T-helper 9 cell (primary cell): ENCODE measurements around the gene RIIAD1.
A peak's percentile ranks its signal among the peaks of the same experiment; 100 is the strongest.
"Not testable (repeated sequence)": the region's sequence is repeated elsewhere in the genome, so short reads cannot be mapped to it uniquely, and the experiment has no call there.

Source experiments
- DNase-seq: peaks from one replicate; pipeline ENCODE4 v3.0.0-alpha.2; 2020
- total RNA-seq, 2 donors: gene quantifications; one replicate each; lab custom pipeline; 2026; lab: John Stamatoyannopoulos, UW

RIIAD1 gene
- 0 to 0.07 reads per million in 2 donors for total RNA-seq

DNA sequence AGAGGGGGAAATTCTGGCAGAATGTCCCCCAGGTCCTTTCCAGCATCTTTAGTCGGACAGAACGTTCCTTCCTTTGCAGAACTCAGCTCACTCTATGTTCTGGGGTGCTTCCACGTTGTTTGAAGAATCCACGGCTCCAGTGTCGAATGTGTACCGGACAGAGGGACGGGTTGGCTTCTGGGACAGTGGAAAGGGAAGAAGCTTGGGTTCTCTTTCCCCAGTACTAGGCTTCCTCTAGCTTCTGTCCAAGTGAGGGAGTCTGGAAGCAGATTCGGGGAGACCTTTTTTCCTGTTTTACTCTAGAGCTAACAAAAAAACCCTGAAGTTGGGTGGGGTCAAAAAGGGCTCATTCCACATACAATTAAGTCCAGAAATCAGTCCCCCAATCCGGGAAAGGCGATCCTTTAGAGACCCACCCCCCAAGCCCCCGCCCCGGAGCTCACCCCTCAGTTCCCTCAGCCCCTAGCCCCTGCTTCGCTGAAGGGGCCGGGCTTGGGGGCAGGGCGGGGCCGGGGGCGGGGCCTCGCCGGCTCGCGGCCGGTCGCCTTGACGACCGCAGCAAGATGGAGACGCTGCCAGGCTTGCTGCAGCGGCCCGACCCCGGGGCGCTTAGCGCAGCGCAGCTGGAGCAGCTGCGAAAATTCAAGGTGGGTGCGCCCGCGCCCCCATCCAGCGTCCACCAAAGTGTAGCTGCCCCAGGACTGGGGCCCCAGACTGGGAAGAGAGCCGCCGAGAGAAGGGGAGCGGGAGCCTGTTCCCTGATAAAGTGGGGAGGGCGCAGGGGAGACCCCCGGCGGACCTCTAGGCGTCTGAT is at the start of gene RIIAD1:
TSS of gene RIIAD1 (plus strand) at position 549 of the 814 bp plus-strand sequence. CDS start at position 564, 15 bp downstream.
- DNase-seq = peak; percentile 15

GRCh38 chr1:151673407-151673806 is 47.9 kb upstream of the RIIAD1 start:
- no peak for DNase-seq

- no peak for DNase-seq
Measured at GRCh38 chr1:151680391-151680790, 40.9 kb upstream of the RIIAD1 start.

DNA sequence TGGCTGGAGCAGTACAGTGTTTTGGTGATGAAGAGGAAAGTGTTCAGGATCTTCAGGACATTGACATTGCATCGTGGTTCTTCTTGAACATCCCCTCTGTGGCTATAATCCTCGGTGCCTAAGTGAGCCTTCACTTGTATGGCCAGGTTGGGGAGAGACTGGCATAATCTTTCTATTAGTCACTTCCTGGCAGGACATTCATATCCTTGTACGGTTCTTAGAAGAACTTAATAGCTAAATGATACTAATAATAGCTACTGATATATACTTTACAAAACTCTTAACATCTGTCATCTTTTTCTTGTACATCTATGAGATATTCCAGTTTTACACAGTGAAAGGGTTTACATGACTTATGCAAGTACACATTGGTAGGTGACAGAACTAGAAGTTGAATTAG is 40.5 kb upstream of the RIIAD1 start:
- no peak for DNase-seq

DNA sequence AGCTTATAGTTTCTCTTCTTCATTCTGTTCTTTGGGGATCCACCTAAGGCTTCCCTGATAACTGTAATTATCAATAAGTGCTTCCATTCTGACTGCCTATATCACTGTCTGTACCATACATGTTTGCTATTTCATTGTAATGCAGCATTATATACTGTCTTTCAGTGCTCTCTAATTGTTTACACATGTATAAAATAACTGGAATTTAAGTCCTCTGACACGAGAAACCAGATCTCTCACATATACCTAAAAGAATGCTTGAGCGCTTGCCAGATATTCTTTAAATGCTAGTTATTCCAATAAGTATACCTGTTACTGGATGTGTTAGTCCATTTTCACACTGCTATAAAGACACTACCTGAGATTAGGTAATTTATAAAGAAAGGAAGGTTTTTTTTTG is 39.4 kb upstream of the RIIAD1 start:
- no peak for DNase-seq

GRCh38 chr1:151682901-151683300 is 38.4 kb upstream of the RIIAD1 start:
- DNase-seq = not testable (repeated sequence)

GRCh38 chr1:151684128-151684527 is 37.2 kb upstream of the RIIAD1 start:
- DNase-seq = no peak

- no peak for DNase-seq
Measured at GRCh38 chr1:151686561-151686960, 34.8 kb upstream of the RIIAD1 start.

DNA sequence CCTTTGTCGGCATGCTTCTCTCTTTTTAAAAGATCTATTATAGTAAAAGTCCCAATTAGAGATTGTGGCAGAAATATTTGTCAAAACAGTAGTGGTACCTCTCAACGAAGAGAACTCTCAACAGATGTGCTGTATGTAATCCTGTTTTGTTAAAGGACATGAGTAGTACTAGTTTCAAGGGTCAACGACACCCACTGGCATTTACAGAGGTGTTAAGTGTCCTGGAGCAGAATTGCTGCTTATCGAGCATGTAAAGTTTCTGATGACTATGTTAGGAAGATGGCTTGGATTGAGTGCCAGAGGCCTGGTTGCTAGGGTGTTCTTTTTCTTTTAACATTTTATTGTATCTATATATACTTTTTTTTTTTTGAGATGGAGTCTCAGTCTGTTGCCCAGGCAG is 31.8 kb upstream of the RIIAD1 start:
- DNase-seq = no peak

DNA sequence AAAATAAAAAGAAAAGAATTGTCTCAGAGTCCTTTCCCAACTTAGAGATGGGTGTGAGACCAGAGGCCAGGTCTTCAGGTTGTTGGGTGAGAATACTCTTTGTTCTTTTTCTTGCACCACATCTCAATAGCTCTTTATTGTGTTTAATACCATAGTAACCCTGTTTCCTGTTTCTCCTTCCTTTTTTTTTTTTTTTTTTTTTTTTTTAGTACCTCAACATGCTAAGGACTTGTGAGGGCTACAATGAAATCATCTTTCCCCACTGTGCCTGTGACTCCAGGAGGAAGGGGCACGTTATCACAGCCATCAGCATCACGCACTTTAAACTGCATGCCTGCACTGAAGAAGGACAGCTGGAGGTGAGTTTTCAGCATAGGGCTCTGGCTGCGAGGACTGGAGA is 29.1 kb upstream of the RIIAD1 start:
- no peak for DNase-seq

DNA sequence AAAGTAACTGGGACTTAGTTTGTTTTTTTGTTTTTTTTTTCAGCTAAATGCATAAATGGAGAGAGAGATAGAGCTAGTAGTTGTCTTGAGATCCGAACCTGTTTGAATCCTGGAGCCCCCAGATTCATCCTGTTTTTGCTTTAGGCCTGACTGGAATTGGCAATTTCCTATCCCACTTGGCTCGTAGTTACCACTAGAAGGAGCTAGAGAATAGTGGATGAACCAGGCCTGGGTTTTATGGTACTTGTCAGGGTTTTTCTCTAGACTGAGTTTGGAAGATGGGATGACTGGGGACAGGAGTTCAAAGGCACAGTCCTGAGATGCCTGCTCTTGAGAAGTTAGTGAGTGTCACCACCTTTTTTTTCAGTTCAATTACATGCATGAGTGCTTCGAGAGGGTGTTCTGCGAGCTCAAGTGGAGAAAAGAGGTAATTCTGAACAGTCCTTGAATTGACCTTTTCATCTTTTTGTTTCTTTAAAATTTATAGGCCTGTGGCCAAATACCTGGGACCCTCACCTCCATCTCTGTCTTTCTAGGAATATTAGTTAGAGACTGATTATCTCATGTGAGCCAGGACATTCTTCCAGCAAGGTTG is 28.2 kb upstream of the RIIAD1 start:
- no peak for DNase-seq

- no peak for DNase-seq
Measured at GRCh38 chr1:151701515-151701914, 19.8 kb upstream of the RIIAD1 start.

- no peak for DNase-seq
Measured at GRCh38 chr1:151702936-151703335, 18.4 kb upstream of the RIIAD1 start.

- DNase-seq = no peak
Measured at GRCh38 chr1:151703813-151704212, 17.5 kb upstream of the RIIAD1 start.

DNA sequence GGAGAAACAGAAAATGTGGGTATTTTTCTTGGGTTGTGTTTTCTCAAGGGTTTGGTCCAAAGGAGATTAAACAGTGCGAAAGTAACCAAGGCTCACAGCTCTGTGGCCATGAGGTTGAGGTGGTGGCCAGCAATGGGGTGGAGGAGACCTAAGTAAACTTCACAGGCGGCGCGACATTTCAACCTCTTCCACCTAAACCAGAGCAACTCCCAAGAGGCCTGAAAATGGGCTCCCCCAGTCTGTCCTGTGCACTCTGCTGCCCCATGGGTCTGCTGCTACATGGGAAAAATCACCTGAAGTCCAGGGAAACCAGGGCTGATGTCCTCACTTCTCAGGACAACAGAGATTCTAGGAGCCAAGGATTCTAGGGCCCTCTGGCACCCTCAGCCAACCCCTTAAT is 17.1 kb upstream of the RIIAD1 start:
- DNase-seq = no peak

DNA sequence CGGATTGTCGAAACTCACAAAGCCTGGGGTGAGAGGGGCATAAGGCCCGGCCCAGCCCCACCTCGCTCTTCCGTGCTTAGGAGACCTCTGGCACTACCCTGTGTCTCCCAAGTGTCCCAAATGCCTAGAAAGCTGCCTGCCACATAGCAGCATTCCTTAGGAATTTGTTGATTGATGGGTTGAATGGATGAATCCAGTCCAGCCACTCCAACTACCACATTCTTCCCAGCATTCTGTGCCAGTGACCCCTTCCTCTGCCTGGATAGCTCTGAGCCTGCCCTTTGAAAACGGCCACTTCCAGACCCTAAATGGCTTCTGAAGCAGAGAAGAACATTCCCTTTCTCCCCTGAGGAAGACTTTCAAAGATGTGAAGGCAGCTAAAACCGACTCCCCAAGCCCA is 16.2 kb upstream of the RIIAD1 start:
- DNase-seq = no peak

DNA sequence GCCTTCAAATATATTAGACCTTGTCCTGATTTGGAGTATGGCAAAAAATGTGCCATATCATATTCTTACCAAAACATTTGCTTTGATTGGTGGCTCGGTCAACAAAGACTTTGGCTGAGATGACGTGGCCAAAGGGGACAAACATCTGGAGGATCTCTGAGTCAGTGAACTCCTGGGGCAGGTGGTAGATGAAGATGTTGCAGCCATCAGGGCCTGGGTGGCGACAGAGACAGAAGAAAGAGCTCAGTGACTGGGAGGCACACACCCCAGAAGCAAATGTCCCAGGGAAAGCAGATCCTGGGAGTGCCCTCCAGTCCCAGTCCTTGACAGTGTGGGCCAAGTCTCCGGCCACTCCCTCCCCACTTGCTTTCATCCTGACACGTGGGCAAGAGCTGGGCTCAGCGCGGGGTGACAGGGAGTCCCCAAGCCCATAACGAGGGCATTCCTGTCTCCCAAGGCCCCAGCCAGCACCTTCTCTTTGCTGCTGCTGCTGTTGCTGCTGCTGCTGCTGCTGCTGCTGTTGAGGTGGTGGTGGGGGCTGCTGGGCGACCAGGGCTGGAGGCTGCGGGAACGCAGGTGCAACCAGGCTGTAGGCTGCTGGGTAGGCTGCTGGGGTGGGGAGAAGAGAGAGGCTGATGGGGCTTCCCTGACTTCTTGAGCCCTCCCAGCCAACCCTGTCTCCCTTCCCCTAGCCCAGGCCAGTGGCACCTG is 15.4 kb upstream of the RIIAD1 start:
- DNase-seq = no peak

- DNase-seq = no peak
Measured at GRCh38 chr1:151706464-151707415, 14.6 kb upstream of the RIIAD1 start.

DNA sequence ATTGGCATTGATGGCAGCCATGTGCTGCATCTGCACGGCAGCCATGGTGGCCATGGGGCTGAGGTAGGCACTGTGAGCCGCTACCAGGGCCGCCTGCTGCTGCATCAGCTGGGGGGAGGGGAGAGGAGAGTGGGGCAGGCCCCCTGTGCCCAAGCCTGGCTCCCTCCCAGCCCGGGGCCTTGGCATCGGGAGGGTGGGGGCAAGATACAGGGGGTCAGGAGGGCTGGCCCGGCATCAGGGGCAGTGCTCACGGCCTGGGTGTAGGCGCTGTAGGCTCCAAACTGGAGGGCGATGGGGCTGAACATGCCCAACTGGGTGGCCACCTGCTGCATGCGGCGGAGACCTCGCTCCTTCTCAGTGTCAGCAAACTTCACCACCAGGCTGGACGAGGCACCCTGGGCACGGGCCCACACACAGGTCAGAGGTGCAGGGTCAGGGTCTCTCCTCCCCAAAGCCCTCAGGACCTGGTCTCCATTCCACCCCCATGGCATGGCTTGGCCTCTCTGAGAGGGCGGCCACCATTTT is 13.7 kb upstream of the RIIAD1 start:
- no peak for DNase-seq

- DNase-seq = no peak
Measured at GRCh38 chr1:151708891-151709290, 12.4 kb upstream of the RIIAD1 start.

GRCh38 chr1:151710187-151710840 is 11.0 kb upstream of the RIIAD1 start:
- DNase-seq = no peak
